C4-2B (cell line): ENCODE data around the gene KMT2B.

ENCODE experiments used
- ZFX ChIP-seq: fragments of 450-650 bp; IDR thresholded peaks from 2 replicates; pipeline ENCODE4 v1.6.1; 2017
- TF ChIP-seq, protein P1 (sequence below): fragments of 450-650 bp; conservative IDR thresholded peaks from 2 replicates; pipeline ENCODE4 v1.5.1; 2017; ENCODE audit warnings: mild to moderate bottlenecking

- TF ChIP-seq, protein P1, sequence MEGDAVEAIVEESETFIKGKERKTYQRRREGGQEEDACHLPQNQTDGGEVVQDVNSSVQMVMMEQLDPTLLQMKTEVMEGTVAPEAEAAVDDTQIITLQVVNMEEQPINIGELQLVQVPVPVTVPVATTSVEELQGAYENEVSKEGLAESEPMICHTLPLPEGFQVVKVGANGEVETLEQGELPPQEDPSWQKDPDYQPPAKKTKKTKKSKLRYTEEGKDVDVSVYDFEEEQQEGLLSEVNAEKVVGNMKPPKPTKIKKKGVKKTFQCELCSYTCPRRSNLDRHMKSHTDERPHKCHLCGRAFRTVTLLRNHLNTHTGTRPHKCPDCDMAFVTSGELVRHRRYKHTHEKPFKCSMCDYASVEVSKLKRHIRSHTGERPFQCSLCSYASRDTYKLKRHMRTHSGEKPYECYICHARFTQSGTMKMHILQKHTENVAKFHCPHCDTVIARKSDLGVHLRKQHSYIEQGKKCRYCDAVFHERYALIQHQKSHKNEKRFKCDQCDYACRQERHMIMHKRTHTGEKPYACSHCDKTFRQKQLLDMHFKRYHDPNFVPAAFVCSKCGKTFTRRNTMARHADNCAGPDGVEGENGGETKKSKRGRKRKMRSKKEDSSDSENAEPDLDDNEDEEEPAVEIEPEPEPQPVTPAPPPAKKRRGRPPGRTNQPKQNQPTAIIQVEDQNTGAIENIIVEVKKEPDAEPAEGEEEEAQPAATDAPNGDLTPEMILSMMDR = no peak
- no peak for TF ChIP-seq ZFX
Measured at GRCh38 chr19:35731779-35732405, 14.1 kb downstream of the KMT2B start.
